ENCODE data around the gene IPO8. TPM values are rescaled to one million over a fixed set of nuclear protein-coding genes. Genes with fewer than 3 reads are reported as not detected.
A peak's percentile ranks its signal among the peaks of the same experiment; 100 is the strongest.

Gene IPO8
- total and polyA plus RNA-seq, 12 donors, result 5.0 to 64.6 (median 35.8) TPM

GRCh38 chr12:30696943-30697342 is 1.3 kb upstream of the IPO8 start:
- intact Hi-C loops (cut with DNase I), result no loop called here
- 88 to 94% (median 89%) methylated on average over 4 to 7 of the region's 7 CpGs for WGBS, 4 donors
- H3K27me3 ChIP-seq, result no peaks in the 10 kb centered on the region
- H3K27ac ChIP-seq, result no peak overlapping the region
- DNase-seq, result no peak
- H3K4me1 ChIP-seq (replicated peaks in 1 of 2), result peaks cover 5 to 28% of the 10 kb centered on the region in 2 donors
- H3K36me3 ChIP-seq (replicated peaks in 1 of 2), result no peaks in the 10 kb centered on the region
- H3K9me3 ChIP-seq (replicated peaks in 1 of 3), result no peaks in the 10 kb centered on the region
- TF ChIP-seq CTCF (IDR thresholded peaks at IDR 0.05) (no peak), POLR2A (IDR thresholded peaks at IDR 0.05) (no peak)
- H3K4me3 ChIP-seq, result no peak overlapping the region

- Histone ChIP-seq H3K4me3 (peak overlapping the region in 2 of 4 donors; percentile 77 to 100), H3K27me3 (no peaks in the 10 kb centered on the region), H3K36me3 (replicated peaks in 1 of 2) (no peaks in the 10 kb centered on the region), H3K4me1 (replicated peaks in 1 of 2) (peaks cover 7 to 31% of the 10 kb centered on the region in 2 donors), H3K27ac (no peak overlapping the region), H3K9me3 (replicated peaks in 1 of 3) (no peaks in the 10 kb centered on the region)
- intact Hi-C loops (cut with DNase I), result no loop called here
- TF ChIP-seq CTCF (IDR thresholded peaks at IDR 0.05) (no peak), POLR2A (IDR thresholded peaks at IDR 0.05) (no peak)
- DNase-seq, result peak in 1 of 7 donors; percentile 9
- 86 to 91% (median 88%) methylated on average over 14 of the region's 14 CpGs for WGBS, 4 donors
These were observed 817 bp upstream of the IPO8 start for GRCh38 chr12:30696486-30696885.

- intact Hi-C loops (cut with DNase I), result no loop called here
- Histone ChIP-seq H3K27me3 (no peaks in the 10 kb centered on the region), H3K36me3 (replicated peaks in 1 of 2) (no peaks in the 10 kb centered on the region), H3K4me1 (replicated peaks in 1 of 2) (peaks cover 12 to 35% of the 10 kb centered on the region in 2 donors), H3K9me3 (replicated peaks in 1 of 3) (no peaks in the 10 kb centered on the region), H3K4me3 (peak overlapping the region; percentile 8 to 100 (median 68)), H3K27ac (peak overlapping the region in 4 of 5 donors; percentile 44 to 83 (median 79))
- DNase-seq, result no peak
- 5 to 17% (median 11%) methylated on average over 5 to 6 of the region's 6 CpGs for WGBS, 4 donors
- TF ChIP-seq POLR2A (IDR thresholded peaks at IDR 0.05) (no peak), CTCF (IDR thresholded peaks at IDR 0.05) (no peak)
These were observed 387 bp upstream of the IPO8 start for GRCh38 chr12:30696103-30696408.

DNA sequence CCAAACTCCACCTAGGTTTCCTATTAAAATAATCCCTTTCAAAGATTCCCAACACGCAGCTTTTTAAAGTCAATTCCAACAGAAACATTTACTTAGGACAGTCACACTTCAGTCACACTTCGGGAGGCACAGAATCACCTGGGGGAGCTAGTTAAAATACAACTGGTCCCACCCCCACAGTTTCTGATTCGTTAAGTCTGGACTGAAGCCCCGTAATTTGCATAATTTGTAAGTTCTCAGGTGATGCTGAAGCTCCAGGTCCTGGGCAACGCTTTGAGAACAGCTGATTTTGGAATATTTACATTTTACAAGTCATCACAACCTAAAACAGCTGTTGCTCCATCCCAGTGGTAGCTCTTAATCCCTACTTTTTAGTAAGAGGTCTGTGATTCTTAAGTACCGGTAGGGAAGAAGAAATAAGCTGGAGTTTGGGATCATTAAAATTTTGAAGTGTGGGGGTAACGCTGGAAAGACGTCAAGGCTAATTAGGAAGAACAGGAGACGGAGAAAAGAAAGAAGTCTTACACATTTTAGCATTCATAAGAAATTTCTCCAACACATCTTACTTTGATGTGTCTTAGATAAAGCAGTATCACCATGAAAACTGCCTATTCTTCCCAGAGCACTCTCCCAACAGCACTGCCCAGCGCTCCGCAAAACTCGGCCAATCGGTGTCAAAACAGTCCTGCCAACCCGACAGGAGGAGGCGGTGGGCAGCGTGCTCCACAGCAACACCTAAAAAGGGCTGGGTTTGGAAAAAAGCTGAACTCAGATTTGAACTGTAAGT is 1.1 kb downstream of the IPO8 start:
- H3K27me3 ChIP-seq, result no peaks in the 10 kb centered on the region
- no peaks in the 10 kb centered on the region for H3K36me3 ChIP-seq (replicated peaks in 1 of 2)
- WGBS, 4 donors, result 11 to 14% (median 11%) methylated on average over 16 of the region's 16 CpGs
- peak overlapping the region; percentile 44 to 100 (median 68) for H3K4me3 ChIP-seq
- peaks cover 14 to 35% of the 10 kb centered on the region in 2 donors for H3K4me1 ChIP-seq (replicated peaks in 1 of 2)
- DNase-seq, result peak; percentile 45 to 76 (median 65)
- TF ChIP-seq CTCF (IDR thresholded peaks at IDR 0.05) (no peak), POLR2A (IDR thresholded peaks at IDR 0.05) (peak in 1 of 2 donors; percentile 52)
- intact Hi-C loops (cut with DNase I), result no loop called here
- no peaks in the 10 kb centered on the region for H3K9me3 ChIP-seq (replicated peaks in 1 of 3)
- peak overlapping the region in 3 of 5 donors; percentile 77 to 83 (median 81) for H3K27ac ChIP-seq

Measured in adrenal gland (tissue), 12 donors.